Stimulated activated CD8-positive, alpha-beta memory T cell treated with anti-CD3 and anti-CD28 coated beads, Interleukin-7, amount 100 ng/mL, for 1 hour (primary cell): ENCODE results near the gene ANXA9.

Experiments
- DNase-seq, 2 donors: peaks; one replicate each; pipeline ENCODE4 v3.0.0-alpha.2; 2020; ENCODE audit warnings: low read depth in 2 of 2

The ANXA9 gene

DNA sequence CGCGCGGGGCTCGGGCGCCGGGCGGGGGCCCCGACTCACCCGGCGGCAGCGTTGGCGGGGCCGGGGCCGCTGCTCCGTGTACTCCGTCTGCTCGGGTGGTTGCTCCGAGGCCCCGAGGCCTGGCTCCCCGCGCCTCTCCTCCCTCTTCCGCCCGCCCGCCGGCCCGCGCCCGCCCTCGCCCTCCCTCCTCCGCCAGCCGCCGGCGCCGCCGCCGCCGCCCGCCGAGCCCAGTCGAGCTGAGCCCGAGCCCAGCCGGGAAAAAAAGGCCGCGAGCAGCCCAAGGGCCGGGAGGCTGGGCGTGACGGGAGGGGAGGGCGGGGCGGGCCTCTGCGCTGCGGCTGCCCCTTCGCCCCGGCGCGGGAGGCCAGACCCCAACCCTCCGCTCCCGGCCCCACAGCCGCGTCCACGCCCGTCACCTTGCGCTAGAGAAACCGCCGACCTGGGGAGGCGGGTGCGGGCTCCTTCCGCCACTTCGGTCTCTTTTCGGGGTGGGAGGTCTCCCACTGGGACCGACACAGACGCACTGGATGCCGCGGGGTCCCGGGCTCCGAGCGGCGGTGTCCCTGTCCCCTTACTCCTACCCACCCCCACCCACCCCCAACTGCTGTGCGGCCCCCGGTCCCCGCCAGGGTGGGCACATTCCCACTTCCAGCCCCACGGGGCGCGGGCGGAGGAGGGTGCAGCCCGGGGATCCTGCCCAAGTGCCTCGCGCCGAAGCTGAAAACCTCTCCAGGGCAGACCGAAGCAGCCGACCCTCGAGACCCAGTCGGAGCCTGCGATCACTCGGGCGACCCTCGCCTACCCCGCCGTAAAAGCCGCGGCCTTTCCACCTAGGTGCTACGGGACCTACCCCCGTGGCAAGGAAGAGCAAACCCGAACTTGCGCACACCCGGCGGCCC, 7.3 kb upstream of the ANXA9 start, which contains the start of gene CERS2:
Gene CERS2, minus strand, starts transcription at position 256 of the 899 bp plus-strand sequence. CDS start 5,745 bp downstream, outside the sequence.
- DNase-seq, result peak; percentile 52 to 57

DNA sequence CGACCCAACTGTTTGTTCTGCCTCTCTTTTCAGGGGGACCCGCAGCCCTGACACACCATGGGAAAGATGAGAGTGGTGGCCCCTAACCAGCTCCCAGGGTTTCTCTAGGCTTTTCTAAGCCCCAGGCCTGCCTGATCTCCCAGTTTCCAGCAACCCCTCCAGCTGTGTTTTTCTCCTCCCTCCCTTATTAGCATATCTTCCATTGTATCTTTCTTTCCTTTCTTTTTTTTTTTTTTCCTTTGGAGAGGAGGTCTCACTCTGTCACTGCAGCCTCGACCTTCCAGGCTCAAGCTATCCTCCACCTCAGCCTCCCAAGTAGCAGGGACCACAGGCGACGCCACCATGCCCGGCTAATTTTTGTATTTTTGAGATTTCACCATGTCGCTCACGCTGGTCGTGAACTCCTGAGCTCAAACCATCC, 5.7 kb upstream of the ANXA9 start:
- no peak for DNase-seq

DNA sequence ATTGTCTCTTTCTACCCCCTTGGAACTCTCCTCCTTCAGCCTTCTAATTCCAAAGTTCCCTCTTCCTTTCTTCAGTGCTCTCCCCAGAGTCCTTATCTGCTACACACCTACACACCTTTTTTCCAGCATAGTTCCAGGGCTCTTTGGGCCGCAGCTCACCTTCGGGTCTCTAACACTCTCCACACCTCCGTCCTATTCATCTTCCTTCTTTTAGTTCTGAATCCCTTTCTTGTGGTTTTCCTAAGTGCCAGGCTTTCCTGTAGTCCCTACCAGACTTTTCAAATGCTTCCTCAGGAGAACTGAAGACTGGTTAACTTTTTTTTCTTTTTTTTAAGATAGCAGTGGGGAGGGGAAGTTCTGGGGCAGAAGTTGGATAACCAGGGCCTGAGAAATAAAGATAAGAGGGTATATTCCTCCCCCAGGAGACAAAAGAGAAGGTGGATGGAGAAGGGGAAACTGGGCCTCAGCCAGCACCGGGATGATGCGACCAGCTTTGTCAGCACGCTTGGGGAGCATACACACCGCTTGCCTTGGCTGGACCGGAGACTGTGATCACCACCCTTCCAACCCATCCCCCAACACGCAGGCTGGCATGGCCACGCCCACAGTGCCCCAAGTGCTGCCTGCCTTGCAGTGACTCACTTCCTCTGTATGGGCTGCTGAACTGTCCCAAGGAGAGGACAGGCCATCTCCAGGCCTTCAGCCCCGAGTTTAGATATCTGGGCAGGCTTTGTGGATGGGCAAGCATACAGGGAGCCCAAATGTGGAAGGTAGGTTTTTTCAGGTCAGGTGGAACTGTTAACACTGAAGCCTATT, 5.0 kb upstream of the ANXA9 start:
- peak; percentile 43 to 55 for DNase-seq

DNA sequence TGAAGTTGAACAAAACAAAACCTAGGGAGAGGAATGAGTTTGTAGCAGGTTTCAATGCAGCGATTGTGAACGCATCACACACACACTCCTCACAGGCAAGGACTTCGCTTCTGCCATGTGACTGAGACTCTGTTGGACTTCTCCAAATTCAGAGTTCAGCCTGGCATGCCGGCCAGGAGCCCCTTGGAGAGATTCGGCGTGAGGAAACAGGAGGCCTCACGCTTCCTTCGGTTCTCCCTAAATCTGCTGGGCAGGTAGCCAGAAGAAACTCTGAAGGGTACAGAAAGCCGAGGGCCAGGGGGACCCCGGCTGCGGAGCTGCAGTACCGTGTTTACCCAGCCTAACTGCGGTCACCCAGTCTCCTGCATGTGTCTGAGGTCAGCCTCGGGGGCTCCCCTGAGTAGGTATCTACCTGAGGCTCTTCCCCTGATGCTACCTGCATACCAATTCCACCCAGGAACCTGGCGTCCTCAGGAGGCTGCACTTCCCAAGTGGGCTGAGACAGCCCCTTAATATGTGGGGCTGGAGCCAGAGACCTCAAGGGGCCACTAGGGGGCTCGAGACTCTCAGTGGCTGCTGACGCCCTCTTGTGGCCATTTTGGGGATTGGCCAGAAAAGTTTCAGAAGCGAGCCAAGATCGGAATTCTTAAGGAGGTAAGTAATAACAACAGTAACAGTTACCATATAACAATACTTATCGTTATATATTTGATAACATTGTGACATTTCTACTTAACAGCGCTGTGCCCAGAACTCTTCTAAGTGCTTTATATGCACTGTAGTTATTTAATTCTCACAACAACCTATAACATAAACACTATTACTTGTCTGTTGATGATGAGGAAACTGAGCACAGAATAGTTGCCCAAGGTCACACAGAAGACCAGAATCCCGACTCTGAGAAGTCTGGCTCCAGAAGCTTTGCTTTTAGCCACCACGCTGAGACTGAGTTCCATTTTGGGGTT, 2.7 kb upstream of the ANXA9 start:
- DNase-seq, result peak; percentile 77 to 84

DNA sequence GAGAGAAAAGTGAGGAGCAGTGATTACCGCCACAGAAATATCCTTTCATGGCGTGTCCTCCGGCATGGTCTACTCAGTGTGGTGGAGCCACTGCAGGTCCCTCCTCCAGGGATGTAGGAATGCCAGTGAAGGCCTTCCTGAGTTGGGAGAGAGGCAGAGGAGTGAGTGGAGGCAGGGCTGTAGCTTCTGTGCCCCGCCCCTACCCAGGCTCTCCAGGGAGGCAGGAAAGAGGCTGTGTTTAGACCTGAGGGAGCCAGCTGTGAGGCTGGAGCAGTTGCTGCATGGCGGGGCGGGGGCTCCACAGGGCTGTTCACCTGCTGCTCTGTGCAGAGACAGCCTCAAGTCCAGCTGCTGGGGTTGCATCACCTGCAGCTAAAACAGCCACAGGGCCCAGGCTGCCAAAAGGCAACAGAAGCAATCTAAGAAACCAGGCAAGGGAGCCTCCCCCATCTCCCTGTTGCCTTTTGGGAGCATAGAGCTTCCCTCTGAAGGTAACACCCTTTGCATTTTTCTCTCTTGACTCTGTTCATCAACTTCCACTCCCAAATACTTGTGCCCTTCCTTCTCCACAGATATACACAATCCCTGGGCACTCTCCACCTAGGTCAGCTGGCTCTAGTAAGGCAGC, 801 bp upstream of the ANXA9 start:
- DNase-seq, result no peak

DNA sequence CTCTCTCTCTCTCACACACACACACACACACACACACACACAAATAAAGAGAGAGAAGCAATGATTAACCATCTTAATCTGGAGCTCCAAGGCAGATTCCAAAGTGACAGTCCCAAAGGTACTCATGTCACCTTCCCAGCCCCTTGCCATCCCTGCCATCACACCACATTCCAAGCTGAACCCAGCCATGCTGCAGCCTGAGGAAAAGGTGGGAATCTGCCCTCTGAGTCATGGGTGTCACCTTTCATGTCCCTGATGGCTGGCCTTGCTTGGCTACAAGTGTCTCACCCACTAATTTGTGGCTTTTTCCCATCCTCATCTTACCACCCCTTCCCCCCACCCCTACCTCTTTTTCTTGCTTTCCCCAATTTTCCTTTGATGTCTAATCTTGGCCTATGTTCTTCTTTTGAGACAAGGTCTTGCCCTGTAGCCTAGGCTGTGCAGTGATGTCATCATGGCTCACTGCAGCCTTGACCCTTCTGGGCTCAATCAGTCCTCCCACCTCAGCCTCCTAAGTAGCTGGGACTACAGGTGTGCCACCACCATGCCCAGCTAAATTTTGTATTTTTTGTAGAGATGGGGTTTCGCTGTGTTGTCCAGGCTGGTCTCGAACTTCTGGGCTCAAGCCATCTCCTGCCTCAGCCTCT, 3.2 kb downstream of the ANXA9 start:
- DNase-seq, result no peak

DNA sequence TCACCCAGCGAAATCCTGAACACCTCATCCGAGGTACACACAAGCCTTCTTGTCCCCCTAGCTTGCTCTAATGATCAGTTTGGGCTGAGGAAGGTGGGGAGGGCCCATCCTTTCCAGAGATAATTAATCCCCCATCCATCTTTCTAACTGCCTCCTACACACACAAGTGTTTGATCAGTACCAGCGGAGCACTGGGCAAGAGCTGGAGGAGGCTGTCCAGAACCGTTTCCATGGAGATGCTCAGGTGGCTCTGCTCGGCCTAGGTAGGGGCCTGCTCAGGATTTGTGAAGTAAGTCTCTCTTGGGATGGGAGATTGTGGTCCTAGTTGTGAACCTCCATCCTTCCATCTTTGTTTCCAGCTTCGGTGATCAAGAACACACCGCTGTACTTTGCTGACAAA, 5.8 kb downstream of the ANXA9 start:
- DNase-seq, result no peak

DNA sequence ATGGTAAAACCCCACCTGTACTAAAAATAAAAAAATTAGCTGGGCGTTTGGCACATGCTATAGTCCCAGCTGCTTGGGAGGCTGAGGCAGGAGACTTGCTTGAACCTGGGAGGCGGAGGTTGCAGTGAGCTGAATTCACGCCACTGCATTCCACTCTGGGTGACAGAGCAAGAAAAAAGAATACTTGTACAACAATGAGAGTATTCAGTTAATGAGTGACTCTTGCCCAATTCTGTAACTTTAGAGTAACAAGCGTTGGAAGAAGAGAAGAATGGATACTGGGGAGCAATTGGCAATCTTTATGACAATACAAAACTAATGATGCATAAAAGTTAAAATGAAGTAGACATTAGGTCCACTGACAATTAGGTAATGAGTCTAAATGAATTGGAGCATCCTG, 10.5 kb downstream of the ANXA9 start:
- DNase-seq, result no peak

DNA sequence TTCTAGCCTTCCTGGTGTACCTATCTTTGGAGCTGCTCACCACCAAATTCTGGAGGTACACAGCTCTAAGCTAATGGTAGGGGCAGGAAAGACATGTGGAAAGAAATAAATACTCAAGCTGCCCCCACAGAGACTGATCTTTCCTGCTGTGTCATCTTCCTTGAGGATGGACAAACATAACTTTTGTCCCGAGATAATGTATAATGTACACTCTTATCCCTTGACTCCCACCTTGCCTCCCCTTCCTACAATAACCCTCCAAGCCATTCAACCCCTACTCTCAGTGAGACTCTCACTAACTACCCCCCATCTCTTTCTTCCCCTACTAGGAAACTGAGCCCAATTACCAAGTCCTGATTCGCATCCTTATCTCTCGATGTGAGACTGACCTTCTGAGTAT, 12.2 kb downstream of the ANXA9 start:
- DNase-seq, result no peak

DNA sequence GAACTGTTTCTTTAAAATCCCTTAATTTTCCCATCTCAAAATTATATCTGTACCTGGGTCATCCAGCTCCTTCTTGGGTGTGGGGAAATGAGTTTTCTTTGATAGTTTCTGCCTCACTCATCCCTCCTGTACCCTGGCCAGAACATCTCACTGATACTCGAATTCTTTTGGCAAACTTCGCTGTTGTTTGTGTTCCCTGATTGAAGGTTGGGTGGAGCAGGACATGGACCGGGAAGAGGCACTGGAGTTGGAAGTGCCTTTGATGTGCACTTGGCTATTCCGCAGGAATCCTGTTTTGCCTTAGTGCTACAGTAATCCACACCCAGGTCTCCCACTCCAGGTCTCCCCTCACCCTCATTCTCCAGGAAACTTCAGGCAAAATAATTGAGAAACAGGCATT, 13.4 kb downstream of the ANXA9 start:
- DNase-seq, result no peak

DNA sequence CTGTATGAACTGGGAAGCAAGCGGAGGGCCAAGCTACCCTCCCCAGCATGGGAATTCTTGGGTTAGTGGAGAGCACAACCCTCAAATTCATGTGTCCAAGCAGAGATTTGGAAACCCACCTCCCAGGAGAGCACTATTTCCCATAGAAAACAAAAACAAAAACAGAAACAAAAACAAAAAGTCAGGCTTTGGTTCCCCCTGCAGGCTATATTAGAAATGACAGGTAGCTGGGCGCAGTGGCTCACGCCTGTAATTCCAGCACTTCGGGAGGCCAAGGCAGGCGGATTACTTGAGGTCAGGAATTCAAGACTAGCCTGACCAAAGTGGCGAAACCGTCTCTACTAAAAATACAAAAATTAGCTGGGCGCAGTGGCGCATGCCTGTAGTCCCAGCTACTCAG, 13.8 kb downstream of the ANXA9 start:
- no peak for DNase-seq

DNA sequence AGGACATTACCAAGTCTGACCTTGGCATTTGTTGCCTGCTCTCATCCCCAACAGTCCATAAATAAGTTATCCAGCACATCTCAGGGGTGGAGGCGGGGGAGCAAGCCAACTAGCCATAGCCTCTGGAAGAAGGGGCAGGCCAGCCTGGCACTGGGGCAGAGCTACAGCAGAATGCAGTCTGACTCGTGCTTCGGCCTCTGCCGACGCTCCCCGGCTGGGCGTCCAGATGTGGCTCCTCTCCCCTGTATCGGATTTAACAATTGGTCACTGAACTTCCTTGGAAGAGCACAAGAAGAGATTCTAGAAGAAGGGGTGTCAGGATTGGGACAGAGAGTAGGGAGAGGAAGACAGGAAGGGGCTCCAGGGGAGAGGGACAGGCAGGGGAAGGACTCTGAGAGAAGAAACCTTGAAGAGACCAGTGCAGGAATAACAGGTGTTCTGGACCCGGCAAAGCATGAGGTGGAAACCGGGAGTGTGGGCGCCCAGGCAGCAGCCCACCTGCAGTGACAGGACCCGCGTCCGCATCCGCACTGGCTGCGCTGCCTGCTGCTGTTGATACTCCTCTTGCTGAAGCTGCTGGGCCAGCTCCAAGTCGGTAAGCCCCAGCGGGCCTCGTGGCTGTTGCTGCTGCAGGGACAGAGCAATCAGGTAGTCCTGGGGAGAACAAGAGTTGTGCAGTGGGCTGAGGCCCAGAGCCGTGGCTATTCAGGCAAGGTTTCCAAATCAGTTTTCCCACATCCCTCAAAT, 15.2 kb downstream of the ANXA9 start:
- no peak for DNase-seq

DNA sequence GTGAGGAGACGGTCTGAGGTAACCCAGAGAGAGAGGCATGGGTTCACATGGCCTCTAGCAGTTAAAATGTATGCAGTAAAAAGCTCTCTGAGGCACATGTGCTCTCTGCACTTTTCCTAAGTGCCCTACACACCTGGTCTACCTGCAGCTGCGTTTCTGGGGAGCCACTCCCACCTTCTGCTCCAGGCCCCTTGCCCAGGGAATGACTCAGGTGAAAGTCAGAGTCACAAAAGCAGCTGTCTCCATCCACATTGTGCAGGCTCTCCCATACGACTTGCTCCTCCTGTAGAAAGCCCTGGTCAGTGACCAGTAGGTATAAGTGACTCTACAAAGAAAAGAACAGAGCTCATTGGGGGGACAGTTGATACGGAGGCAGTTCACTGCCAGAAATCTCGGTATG, 15.9 kb downstream of the ANXA9 start:
- no peak for DNase-seq

DNA sequence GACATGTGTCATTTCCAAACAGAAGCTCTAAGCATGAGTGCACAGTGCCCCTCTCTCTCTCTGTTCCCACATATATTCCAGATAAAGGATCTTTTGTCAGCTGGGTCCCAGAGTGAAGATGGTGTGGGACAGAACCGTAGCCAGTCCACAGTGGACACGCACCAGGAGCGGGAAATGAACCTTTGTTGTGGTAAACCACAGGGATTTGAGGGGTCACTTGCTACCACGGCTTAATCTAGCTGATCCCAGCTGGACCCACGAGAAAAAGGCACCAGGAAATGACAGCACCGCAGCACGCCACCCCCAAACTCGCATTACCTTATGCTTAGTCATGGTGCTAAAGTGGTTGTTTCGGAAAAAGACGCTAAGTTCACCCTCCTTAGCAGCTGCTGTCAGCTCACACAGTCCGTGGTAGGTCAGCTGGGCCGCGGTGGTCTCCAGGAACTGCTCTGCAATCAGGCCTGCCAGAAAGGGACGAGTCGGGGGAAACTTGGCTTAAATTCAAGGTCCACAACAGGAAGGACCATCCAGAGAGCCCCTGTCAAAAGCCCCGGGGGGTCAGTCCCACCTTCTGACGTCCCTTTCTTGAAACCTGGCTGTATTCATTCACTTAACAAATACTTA, 17.1 kb downstream of the ANXA9 start:
- DNase-seq, result no peak

DNA sequence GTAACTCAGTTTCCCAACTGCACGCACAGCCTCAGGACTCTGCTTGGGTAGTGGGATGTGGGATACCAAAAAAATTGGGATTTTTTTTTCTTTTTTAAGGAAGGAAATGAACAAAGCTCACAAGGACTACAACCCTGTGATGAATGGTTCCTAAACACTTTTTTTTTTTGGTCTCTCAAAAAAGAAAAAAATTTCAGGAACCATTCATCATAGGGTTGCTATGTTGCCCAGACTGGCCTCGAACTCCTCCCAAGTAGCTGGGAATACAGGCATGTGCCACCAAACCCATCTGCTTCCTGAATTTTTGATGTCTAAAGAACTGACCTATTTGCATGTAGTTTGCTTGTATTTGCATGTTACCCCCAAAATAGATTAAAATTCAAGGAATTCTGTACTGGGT, 17.8 kb downstream of the ANXA9 start:
- no peak for DNase-seq

DNA sequence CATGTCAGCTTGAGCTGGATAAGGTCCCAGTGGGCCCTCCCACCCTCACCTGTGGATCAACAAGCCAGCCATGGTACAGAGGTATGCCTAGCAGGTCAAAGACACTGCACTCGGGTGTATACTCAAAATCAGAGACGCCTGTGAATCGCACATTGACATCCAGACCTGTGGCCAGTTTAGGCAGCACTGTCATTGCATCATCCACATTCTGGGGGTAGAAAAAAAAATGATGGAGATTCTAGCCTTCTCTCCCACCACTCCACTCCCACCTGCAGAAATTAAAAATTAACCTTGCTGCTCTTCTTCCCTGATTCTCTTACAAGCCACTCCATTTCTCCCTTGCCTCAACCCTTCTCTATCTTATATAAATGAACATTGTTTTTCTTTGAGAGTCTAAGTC, 18.3 kb downstream of the ANXA9 start:
- no peak for DNase-seq

DNA sequence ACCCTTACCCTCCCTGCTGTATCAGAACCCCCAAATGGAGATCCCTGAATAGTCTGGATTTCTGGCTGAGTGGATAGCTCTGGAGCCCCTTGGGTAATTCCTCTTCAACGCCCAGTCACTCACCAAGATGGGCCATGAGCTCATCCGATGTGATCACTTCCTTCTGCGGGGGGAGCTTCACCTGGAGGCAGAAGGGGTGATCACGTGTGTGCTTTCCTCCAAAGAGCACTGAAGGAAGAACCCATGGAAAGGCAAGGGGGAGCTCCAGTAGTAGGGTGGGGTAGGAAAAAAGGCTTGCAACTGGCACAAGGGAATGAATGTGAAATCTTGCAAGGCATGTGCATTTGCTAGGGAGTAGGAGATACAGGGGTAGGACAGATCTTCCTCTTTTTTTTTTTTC, 19.5 kb downstream of the ANXA9 start:
- DNase-seq, result no peak

DNA sequence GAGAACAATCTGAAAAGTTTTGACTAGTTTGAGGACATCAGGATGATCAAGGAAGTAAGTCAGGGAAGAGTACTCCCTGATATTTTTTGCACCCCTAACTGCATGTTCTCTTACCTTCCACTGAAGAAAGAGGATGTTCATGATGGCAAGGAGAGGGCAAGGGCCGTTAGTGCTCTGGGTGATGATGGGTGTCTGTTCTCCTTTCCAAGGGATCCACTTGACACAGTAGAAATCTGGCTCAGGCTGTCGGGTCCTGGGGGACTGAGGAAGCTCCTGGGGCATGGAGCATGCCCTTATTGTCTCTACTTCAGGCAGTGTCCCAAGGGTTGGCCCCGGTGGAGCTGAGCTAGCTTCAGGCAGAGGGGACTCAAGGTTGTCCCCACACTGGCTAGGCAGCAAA, 20.0 kb downstream of the ANXA9 start:
- DNase-seq, result no peak

DNA sequence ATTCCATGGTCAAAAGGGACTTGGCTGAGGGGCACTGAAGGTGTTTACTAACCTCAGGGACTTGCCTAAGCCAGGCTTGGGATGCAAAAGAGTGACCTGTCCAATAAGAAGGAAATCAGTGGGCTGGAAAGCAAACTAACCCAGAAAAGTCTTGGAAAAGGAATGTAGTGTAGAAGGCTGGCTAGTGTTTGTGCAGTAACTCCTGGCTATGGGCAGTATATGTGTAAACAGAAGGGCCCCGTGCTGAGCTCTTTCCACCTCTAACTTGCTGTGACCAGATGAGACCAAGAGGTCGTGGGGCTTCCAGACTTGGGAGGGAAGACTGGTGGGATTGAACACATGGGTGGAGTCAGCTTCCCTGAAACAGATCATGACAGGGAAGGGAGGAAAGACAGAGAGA, 20.5 kb downstream of the ANXA9 start:
- no peak for DNase-seq

DNA sequence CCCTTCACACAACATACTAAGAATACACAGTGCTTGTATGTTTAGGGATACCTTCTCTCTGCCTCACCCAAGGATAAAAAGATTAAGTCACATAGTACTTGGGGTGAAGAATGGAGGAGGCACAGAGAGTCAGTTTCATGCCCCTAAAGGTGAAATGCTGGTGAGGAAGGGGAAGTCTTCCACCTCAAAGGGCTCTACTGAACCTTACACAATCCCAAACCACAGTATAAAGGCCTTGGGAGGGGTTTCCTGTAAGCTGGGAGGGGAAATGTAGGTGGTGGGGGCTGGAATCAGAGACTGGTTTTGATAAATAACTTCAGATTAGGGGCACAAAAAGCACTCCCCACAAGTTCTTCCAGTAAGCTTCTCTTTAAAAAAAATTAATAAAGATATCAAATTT, 21.1 kb downstream of the ANXA9 start:
- DNase-seq, result no peak
